PC-9 (cell line): ENCODE data around the gene NCKAP1. TPM values are rescaled to one million over a fixed set of nuclear protein-coding genes. Genes with fewer than 3 reads are reported as not detected.

Experiments used
- BruUV-seq: library from RNA; stranded (reverse); fragments of 400-500 nt; replicated peaks from 2 replicates; lab custom pipeline; 2021; lab: Mats Ljungman, UMichigan
- CTCF ChIA-PET: fragments of 300-600 bp; sonication (Branson Sonifier 250); formaldehyde crosslinking; loops from one replicate; lab custom pipeline; 2022; ENCODE audit warnings: antibody characterized with exemption; lab: Charles Lee
- POLR2A ChIA-PET: fragments of 300-600 bp; sonication (Branson Sonifier 250); formaldehyde crosslinking; loops from one replicate; lab custom pipeline; 2022; ENCODE audit warnings: antibody characterized with exemption; ENCODE audit not compliant: unreplicated experiment; lab: Charles Lee
- DNase-seq, 2 experiments: peaks; one replicate each; pipeline versions ENCODE4 v3.0.0 to v3.0.0-alpha.2; 2015 to 2022; ENCODE audit warnings: mixed read lengths in 1 of 2
- H2AFZ ChIP-seq: fragments of 200-600 bp; sonication (generic); 2 replicates; pipeline ENCODE4 v1.8.1; 2017; ENCODE audit warnings: antibody characterized with exemption
- H3F3A ChIP-seq: fragments of 200-600 bp; sonication (generic); 2 replicates; pipeline ENCODE4 v1.8.1; 2017; ENCODE audit warnings: antibody characterized with exemption, mild to moderate bottlenecking, low read depth; ENCODE audit not compliant: insufficient read depth
- H3K27ac ChIP-seq: fragments of 200-600 bp; sonication (generic); 2 replicates; pipeline ENCODE4 v1.6.1; 2016; ENCODE audit warnings: mixed run types
- H3K27me3 ChIP-seq: fragments of 200-600 bp; sonication (generic); 2 replicates; pipeline ENCODE4 v1.6.1; 2016; ENCODE audit warnings: low read depth, mixed run types; ENCODE audit not compliant: insufficient read depth
- H3K36me3 ChIP-seq: fragments of 200-600 bp; sonication (generic); 2 replicates; pipeline ENCODE4 v1.6.1; 2016; ENCODE audit warnings: low read depth, mixed run types
- H3K4me1 ChIP-seq: fragments of 200-600 bp; sonication (generic); replicated peaks from 2 replicates; pipeline ENCODE4 v1.6.1; 2016; ENCODE audit warnings: mixed run types; ENCODE audit not compliant: insufficient read depth
- H3K4me2 ChIP-seq: fragments of 200-600 bp; sonication (generic); 2 replicates; pipeline ENCODE4 v1.6.1; 2017; ENCODE audit warnings: mixed run types
- H3K4me3 ChIP-seq: fragments of 200-600 bp; sonication (generic); 2 replicates; pipeline ENCODE4 v1.6.1; 2016; ENCODE audit warnings: mixed run types
- H3K79me2 ChIP-seq: fragments of 200-600 bp; sonication (generic); 2 replicates; pipeline ENCODE4 v1.6.1; 2017; ENCODE audit warnings: low read depth, mixed run types
- H3K9me2 ChIP-seq: fragments of 200-600 bp; sonication (generic); 2 replicates; pipeline ENCODE4 v1.8.1; 2017; ENCODE audit warnings: mild to moderate bottlenecking; ENCODE audit not compliant: insufficient read depth
- H3K9me3 ChIP-seq: fragments of 200-600 bp; sonication (generic); 2 replicates; pipeline ENCODE4 v1.8.1; 2016; ENCODE audit warnings: low read depth; ENCODE audit not compliant: insufficient read depth
- H4K20me1 ChIP-seq: fragments of 200-600 bp; sonication (generic); 2 replicates; pipeline ENCODE4 v1.8.1; 2017; ENCODE audit not compliant: insufficient read depth
- EZH2 ChIP-seq: fragments of 200-600 bp; sonication (generic); IDR thresholded peaks from 2 replicates; pipeline ENCODE4 v1.8.0; 2017; ENCODE audit warnings: antibody characterized with exemption, low read depth
- intact Hi-C: fragments of 100-400 bp; cut with micrococcal nuclease; formaldehyde crosslinking; loops from one replicate; pipeline ENCODE4 v1.10.0; 2022; ENCODE audit not compliant: unreplicated experiment
- total RNA-seq: library from RNA; stranded (reverse); gene quantifications from 2 replicates; pipeline ENCODE4 v1.2.3, GENCODE V29; 2021
- TF ChIP-seq, protein P1 (sequence below): fragments of 200-600 bp; sonication (generic); conservative IDR thresholded peaks from 2 replicates; pipeline ENCODE4 v1.6.1; 2017; ENCODE audit warnings: mixed run types, antibody characterized with exemption, mild to moderate bottlenecking, moderate library complexity

NCKAP1 gene
- total RNA-seq, 1 experiment from 2014 or later = 308 TPM

DNA sequence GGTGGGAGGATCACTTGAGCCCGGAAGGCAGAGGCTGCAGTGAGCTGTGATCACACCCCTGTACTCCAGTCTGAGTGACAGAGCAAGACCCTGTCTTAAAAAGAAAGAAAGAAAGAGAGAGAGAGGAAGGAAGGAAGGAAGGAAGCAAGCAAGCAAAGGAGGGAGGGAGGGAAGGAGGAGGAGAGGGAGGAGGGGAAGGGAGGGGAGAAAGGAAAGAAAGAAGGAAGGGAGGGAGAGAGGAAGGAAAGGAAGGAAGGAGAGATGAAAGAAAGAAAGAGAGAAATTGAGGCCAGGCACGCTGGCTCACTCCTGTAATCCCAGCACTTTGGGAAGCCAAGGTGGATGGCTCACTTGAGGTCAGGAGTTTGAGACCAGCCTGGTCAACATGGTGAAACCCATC, 2.3 kb upstream of the NCKAP1 start:
- Histone ChIP-seq H3K27ac (no peak overlapping the region), H3K9me3 (no peaks in the 10 kb centered on the region), H3K79me2 (peaks cover 25% of the 10 kb centered on the region), H3K4me3 (no peak overlapping the region), H3K4me2 (no peak overlapping the region), H2AFZ (no peak overlapping the region), H3F3A (peaks cover 24% of the 10 kb centered on the region), H3K4me1 (peaks cover 16% of the 10 kb centered on the region), H3K27me3 (no peaks in the 10 kb centered on the region), H3K9me2 (no peaks in the 10 kb centered on the region), H3K36me3 (no peaks in the 10 kb centered on the region), H4K20me1 (peaks cover 15% of the 10 kb centered on the region)
- no peak for DNase-seq
- no TSS peak for BruUV-seq
- CTCF ChIA-PET = no interaction called here
- intact Hi-C loops = no loop called here
- POLR2A ChIA-PET = interaction anchor here (0.6 kb wide), 1 partner anchor 82 kb away, joined by 3 read pairs; no protein-coding TSS in a partner anchor
- TF ChIP-seq, protein P1, sequence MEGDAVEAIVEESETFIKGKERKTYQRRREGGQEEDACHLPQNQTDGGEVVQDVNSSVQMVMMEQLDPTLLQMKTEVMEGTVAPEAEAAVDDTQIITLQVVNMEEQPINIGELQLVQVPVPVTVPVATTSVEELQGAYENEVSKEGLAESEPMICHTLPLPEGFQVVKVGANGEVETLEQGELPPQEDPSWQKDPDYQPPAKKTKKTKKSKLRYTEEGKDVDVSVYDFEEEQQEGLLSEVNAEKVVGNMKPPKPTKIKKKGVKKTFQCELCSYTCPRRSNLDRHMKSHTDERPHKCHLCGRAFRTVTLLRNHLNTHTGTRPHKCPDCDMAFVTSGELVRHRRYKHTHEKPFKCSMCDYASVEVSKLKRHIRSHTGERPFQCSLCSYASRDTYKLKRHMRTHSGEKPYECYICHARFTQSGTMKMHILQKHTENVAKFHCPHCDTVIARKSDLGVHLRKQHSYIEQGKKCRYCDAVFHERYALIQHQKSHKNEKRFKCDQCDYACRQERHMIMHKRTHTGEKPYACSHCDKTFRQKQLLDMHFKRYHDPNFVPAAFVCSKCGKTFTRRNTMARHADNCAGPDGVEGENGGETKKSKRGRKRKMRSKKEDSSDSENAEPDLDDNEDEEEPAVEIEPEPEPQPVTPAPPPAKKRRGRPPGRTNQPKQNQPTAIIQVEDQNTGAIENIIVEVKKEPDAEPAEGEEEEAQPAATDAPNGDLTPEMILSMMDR = no peak
- no peak for TF ChIP-seq EZH2

DNA sequence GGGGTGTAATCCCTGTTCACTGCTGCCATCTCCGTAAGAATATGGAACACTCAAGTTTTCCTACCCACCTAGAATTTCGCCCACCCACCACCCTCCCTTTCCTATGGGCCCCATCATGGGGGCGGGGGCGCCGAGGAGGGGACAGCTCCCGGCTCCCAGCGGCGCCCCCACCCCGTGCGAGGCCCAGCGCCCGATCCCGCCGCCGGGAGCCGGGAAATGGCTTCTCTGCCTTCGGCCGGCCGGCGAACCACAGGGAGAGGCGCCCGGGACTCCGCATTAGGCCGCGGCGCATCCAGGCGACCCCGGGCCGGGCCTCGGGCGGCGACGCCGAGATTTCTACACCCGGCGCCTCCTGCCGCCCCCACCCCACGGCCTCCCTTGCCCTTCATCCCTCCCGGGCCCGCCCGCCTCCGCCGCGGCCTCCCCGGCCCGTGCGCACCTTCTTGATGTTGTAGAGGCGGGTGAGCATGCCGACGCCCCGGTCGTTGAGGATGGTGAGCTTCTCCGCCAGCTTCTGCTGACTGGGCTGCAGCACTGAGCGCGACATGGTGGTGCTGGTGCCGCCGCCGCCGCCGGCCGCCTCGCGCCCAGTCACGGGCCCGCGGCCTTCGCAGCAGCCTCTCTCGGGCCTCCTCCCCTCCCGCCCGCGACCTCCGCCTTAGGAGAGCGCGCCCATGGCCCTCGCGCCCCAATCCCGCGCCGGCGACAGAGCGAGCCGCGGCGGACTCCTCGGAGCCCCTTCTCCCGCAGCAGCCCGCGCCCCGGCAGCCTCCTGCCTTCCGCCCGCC, 510 bp downstream of the NCKAP1 start:
- Histone ChIP-seq H3K4me3 (peak overlapping the region; percentile 91), H4K20me1 (peaks cover 43% of the 10 kb centered on the region), H3K36me3 (peaks cover 16% of the 10 kb centered on the region; the same call in 1 of the 2 replicates), H2AFZ (peak overlapping the region; percentile 85), H3K9me2 (no peaks in the 10 kb centered on the region), H3K79me2 (peaks cover 53% of the 10 kb centered on the region), H3K27me3 (no peaks in the 10 kb centered on the region), H3K4me2 (peak overlapping the region; percentile 86), H3F3A (peaks cover 30% of the 10 kb centered on the region), H3K4me1 (peaks cover 44% of the 10 kb centered on the region), H3K27ac (peak overlapping the region; percentile 87), H3K9me3 (no peaks in the 10 kb centered on the region)
- intact Hi-C loops = loop anchor here (1.0 kb wide), 3 partner anchors 22 to 87 kb away; partner anchors contain the start of genes DUSP19 and NUP35
- TF ChIP-seq, protein P1 = 0 out of 2 replicates have a peak, but pooled peaks have one; percentile 25
- TF ChIP-seq EZH2 = no peak
- ChIA-PET POLR2A (no interaction called here), CTCF (interaction anchor here (0.6 to 0.7 kb wide), 4 partner anchors 21 to 1083 kb away, joined by 3 to 9 read pairs (median 4); no protein-coding TSS in a partner anchor)
- TSS peak; percentile 78 for BruUV-seq
- DNase-seq = peak; percentile 42 to 51

DNA sequence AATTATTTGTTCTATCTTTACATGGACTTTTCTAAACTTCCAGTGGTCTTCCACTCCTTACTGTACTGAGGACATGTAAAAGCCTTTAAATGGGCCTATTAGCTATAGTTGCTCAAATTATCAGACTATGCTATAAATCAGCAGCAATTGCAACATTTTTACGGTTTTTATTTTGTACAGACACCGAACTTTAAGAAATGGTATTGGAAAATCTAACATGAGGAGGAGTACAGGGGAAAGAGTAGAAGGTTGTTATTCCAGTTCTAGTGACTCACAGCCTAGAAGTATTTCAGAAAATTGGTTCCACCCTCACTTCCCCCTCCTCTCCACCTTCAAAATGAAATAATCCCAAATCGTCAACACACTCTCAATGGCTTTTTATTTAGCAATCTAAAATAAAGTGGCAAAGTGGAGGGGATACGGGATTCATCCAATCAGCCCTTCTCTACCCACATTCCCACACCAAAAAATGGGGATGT, 1.1 kb downstream of the NCKAP1 start:
- TF ChIP-seq, protein P1 = no peak
- TF ChIP-seq EZH2 = no peak
- peak in 1 of 2 experiments; percentile 81 for DNase-seq
- Histone ChIP-seq H4K20me1 (peaks cover 50% of the 10 kb centered on the region), H3K9me3 (no peaks in the 10 kb centered on the region), H3K27ac (peak overlapping the region; percentile 87), H3K27me3 (no peaks in the 10 kb centered on the region), H3F3A (peaks cover 30% of the 10 kb centered on the region), H3K4me3 (peak overlapping the region; percentile 91), H3K4me1 (peaks cover 50% of the 10 kb centered on the region), H2AFZ (peak overlapping the region; percentile 85), H3K9me2 (no peaks in the 10 kb centered on the region), H3K4me2 (peak overlapping the region; percentile 86), H3K36me3 (peaks cover 16% of the 10 kb centered on the region; the same call in 1 of the 2 replicates), H3K79me2 (peaks cover 60% of the 10 kb centered on the region)
- intact Hi-C loops = no loop called here
- CTCF ChIA-PET = interaction anchor here (0.6 to 0.7 kb wide), 3 partner anchors 20 to 42 kb away, joined by 3 to 9 read pairs (median 4); no protein-coding TSS in a partner anchor
- BruUV-seq = TSS peak; percentile 33
- POLR2A ChIA-PET = no interaction called here
